ENCODE results near the gene SLC25A10. TPM values are rescaled to one million over a fixed set of nuclear protein-coding genes. Genes with fewer than 3 reads are reported as not detected.

Gene SLC25A10
- total and polyA plus RNA-seq, 2 of the 8 experiments (the other 6 are each of a cell fraction or from before 2014, with no cell fraction given): 22.2 to 43.0 TPM

GRCh38 chr17:81666342-81667191 lies 45.5 kb upstream of the SLC25A10 start, which contains the start of the genes CCDC137 and OXLD1 (continued):
- peak; percentile 68 for TF ChIP-seq MAX (IDR thresholded peaks at IDR 0.05)
- TF ChIP-seq JUND (IDR thresholded peaks at IDR 0.05; ENCODE audit: low read length): no peak
- TF ChIP-seq TAF7 (optimal IDR thresholded peaks at IDR 0.05; ENCODE audit: borderline replicate concordance, low read depth, low read length): peak; percentile 59
- no peak for TF ChIP-seq JUN (IDR thresholded peaks at IDR 0.05; ENCODE audit: low read depth, low read length)
- TF ChIP-seq CBX8 (IDR thresholded peaks at IDR 0.05; ENCODE audit: borderline replicate concordance, low read depth, low read length): no peak

All from H1 (cell line).